HL-60 (cell line): Measurements from ENCODE around the gene SCUBE2.
"Not testable (repeated sequence)": the region's sequence is repeated elsewhere in the genome, so short reads cannot be mapped to it uniquely, and the experiment has no call there.

Experiments
- DNase-seq, 2 experiments: peaks; one replicate each; pipeline ENCODE4 v3.0.0-alpha.2; 2010 to 2020; ENCODE audit warnings: low read depth in 1 of 2, low spot score in 1 of 2
- H3K27ac ChIP-seq: fragments of 250-450 bp; sonication (Bioruptor Pico); replicated peaks from 2 replicates; pipeline ENCODE4 v1.5.1; 2020; ENCODE audit warnings: mild to moderate bottlenecking, moderate library complexity
- H3K27me3 ChIP-seq: fragments of 250-450 bp; sonication (Bioruptor Pico); 2 replicates; pipeline ENCODE4 v1.5.1; 2021; ENCODE audit warnings: mild to moderate bottlenecking, moderate library complexity; ENCODE audit not compliant: insufficient read depth, poor library complexity, severe bottlenecking
- H3K4me3 ChIP-seq: replicated peaks from 2 replicates; pipeline ENCODE4 v1.5.1; 2011; ENCODE audit warnings: mild to moderate bottlenecking, control low read depth, low read length; ENCODE audit not compliant: insufficient read depth
- GABPA ChIP-seq: IDR thresholded peaks from 2 replicates; pipeline ENCODE4 v1.6.1; 2012; ENCODE audit warnings: low read depth
- POLR2AphosphoS5 ChIP-seq: IDR thresholded peaks from 2 replicates; pipeline ENCODE4 v1.6.1; 2012; ENCODE audit warnings: low read depth
- REST ChIP-seq: IDR thresholded peaks from 2 replicates; pipeline ENCODE4 v1.6.1; 2012; ENCODE audit warnings: low read depth; ENCODE audit not compliant: insufficient replicate concordance
- SPI1 ChIP-seq: IDR thresholded peaks from 2 replicates; pipeline ENCODE4 v1.6.1; 2012; ENCODE audit warnings: low read depth, mild to moderate bottlenecking, borderline replicate concordance
- TF ChIP-seq, protein P1 (sequence below): IDR thresholded peaks from one replicate; pipeline ENCODE4 v1.5.1; 2011; ENCODE audit warnings: low read length, control low read depth, inconsistent platforms; ENCODE audit not compliant: insufficient read depth

Gene SCUBE2

DNA sequence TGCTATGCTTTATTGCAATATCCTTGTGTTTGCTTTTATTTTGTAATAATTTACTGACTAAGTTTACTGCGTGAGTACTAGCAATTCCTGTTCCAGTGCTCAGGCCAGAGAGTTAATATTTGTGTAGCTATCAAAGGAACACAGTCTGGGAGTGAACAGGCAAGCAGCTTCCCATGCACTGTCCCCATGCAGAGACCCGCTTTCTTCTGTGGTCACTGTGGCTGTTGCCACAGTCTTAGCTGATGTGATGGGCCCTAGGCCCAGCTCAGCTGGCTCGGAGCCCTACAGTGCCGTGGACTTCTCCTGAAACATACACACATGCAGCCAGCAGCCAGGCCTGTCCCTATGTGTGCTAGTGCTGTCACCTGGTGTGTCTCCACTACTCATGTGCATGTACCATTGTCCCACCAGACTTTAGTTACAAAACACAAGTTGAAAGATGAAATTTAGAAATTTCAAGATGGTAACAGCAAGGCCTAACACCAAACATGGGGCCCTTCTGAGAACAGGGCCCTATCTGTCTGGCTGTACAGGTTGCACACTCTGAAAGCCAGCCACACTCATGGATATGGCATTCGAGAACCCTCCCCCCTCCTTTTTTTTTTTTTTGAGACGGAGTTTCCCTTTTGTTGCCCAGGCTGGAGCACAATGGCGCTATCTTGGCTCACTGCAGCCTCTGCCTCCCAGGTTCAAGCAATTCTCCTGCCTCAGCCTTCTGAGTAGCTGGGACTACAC lies 12.3 kb upstream of the SCUBE2 start:
- H3K27me3 ChIP-seq, result no peaks in the 10 kb centered on the region
- no peak for TF ChIP-seq REST
- TF ChIP-seq SPI1, result no peak
- no peak for TF ChIP-seq GABPA
- TF ChIP-seq POLR2AphosphoS5, result no peak
- no peak overlapping the region for H3K4me3 ChIP-seq
- DNase-seq, result no peak
- H3K27ac ChIP-seq, result no peak overlapping the region

- Histone ChIP-seq H3K27ac (no peak overlapping the region), H3K4me3 (no peak overlapping the region), H3K27me3 (no peaks in the 10 kb centered on the region)
- no peak for DNase-seq
- TF ChIP-seq REST (no peak), GABPA (no peak), SPI1 (no peak), POLR2AphosphoS5 (no peak)
- TF ChIP-seq, protein P1, sequence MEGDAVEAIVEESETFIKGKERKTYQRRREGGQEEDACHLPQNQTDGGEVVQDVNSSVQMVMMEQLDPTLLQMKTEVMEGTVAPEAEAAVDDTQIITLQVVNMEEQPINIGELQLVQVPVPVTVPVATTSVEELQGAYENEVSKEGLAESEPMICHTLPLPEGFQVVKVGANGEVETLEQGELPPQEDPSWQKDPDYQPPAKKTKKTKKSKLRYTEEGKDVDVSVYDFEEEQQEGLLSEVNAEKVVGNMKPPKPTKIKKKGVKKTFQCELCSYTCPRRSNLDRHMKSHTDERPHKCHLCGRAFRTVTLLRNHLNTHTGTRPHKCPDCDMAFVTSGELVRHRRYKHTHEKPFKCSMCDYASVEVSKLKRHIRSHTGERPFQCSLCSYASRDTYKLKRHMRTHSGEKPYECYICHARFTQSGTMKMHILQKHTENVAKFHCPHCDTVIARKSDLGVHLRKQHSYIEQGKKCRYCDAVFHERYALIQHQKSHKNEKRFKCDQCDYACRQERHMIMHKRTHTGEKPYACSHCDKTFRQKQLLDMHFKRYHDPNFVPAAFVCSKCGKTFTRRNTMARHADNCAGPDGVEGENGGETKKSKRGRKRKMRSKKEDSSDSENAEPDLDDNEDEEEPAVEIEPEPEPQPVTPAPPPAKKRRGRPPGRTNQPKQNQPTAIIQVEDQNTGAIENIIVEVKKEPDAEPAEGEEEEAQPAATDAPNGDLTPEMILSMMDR, result no peak
These were observed 8.2 kb upstream of the SCUBE2 start for GRCh38 chr11:9099617-9100016.

DNA sequence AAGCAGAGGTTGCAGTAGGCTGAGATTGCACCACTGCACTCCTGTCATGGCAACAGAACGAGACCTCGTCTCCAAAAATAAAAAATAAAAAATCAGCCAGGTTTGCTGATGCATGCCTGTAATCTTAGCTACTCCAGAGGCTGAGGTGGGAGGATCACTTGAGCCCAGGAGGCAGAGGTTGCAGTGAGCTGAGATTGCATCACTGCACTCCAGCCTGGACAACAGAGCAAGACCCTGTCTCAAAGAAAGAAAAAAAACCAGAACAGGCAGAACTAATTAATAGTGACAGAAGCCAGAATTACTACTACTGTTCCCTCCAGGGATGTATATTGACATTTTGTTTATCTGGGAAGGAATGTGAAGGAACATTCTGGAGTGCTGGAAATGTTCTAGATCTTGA lies 7.1 kb upstream of the SCUBE2 start:
- not testable (repeated sequence) for H3K4me3 ChIP-seq, DNase-seq, H3K27me3 ChIP-seq, H3K27ac ChIP-seq

DNA sequence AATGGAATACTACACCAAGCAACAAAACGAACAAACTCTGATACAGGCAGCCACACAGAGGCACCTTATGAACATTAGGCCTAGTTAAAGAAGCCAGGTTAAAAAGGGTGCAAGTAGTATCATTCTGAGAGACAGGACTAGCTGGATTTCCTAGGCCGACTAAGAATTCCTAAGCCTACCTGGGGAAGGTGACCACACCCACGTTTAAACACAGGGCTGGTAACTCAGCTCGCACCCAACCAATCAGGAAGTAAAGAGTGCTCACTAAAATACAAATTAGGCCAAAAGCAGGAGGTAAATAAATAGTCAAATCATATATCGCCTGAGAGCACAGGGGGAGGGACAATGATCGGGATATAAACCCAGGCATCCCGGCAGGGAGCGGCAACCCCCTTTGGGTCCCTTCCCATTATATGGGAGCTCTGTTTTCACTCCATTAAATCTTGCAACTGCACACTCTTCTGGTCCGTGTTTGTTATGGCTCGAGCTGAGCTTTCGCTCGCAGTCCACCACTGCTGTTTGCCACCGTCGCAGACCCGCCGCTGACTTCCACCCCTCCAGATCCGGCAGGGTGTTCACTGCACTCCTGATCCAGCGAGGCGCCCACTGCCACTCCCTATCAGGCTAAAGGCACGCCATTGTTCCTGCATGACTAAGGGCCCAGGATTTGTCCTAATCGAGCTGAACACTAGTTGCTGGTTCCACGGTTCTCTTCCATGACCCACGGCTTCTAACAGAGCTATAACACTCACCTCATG lies 6.0 kb upstream of the SCUBE2 start:
- not testable (repeated sequence) for H3K4me3 ChIP-seq, H3K27ac ChIP-seq, H3K27me3 ChIP-seq, DNase-seq

GRCh38 chr11:9096427-9096826 lies 5.0 kb upstream of the SCUBE2 start:
- DNase-seq, result no peak
- TF ChIP-seq SPI1 (no peak), GABPA (no peak), POLR2AphosphoS5 (no peak), REST (no peak)
- TF ChIP-seq, protein P1, result no peak
- Histone ChIP-seq H3K27me3 (peaks cover 8% of the 10 kb centered on the region), H3K4me3 (no peak overlapping the region), H3K27ac (no peak overlapping the region)
